HG02759 (cell line): ENCODE measurements around the gene ZBTB46.
"Not testable (repeated sequence)": the region's sequence is repeated elsewhere in the genome, so short reads cannot be mapped to it uniquely, and the experiment has no call there.

ENCODE experiments used
- ATAC-seq: cut with Tn5 transposase; IDR thresholded peaks from one replicate; pipeline ENCODE4 v1.9.1; 2021; ENCODE audit warnings: mild to moderate bottlenecking, moderate library complexity; ENCODE audit not compliant: unreplicated experiment

Gene ZBTB46, protein sequence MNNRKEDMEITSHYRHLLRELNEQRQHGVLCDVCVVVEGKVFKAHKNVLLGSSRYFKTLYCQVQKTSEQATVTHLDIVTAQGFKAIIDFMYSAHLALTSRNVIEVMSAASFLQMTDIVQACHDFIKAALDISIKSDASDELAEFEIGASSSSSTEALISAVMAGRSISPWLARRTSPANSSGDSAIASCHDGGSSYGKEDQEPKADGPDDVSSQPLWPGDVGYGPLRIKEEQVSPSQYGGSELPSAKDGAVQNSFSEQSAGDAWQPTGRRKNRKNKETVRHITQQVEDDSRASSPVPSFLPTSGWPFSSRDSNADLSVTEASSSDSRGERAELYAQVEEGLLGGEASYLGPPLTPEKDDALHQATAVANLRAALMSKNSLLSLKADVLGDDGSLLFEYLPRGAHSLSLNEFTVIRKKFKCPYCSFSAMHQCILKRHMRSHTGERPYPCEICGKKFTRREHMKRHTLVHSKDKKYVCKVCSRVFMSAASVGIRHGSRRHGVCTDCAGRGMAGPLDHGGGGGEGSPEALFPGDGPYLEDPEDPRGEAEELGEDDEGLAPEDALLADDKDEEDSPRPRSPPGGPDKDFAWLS

DNA sequence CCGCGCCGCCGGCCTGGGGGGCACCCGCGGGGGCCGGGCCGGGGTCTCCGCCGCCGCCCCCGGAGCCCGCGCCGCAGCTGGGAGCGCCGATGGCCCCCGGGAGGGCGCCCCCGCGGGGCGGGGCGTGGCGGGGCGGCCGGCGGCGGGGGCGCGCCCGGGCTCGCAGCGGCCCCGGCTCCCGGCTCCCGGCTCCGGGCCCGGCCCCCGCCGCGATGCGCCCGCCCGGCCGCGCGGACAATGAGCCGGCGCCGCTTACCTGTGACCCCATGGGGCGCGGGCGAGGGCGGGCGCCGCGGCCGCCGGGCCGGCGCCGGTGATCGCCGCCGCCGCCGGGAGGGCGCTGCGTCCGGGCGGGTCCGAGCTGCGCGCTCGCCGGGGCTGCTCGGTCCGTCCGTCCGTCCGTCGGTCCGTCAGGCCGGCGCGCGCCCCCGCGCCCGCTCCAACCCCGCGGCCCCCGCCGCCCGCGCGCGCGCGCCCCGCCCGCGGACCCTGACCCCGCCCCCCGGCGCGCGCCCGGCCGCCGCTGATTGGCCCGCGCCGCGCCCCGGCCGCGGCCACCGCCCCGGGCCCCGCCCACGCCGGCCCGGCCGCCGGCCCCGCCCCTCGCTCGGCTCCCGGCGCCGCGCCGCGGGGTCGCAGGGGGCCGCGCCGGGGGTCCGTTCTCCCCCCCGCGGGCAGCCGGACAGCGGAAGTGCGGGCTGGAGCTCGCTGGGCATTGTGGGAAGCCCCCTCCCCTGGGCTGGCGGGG lies at the start of gene ZBTB46:
TSS of gene ZBTB46 (minus strand) at position 424 of the 748 bp plus-strand sequence. CDS start 40,507 bp downstream, outside the sequence.
- ATAC-seq, result peak; percentile 69

DNA sequence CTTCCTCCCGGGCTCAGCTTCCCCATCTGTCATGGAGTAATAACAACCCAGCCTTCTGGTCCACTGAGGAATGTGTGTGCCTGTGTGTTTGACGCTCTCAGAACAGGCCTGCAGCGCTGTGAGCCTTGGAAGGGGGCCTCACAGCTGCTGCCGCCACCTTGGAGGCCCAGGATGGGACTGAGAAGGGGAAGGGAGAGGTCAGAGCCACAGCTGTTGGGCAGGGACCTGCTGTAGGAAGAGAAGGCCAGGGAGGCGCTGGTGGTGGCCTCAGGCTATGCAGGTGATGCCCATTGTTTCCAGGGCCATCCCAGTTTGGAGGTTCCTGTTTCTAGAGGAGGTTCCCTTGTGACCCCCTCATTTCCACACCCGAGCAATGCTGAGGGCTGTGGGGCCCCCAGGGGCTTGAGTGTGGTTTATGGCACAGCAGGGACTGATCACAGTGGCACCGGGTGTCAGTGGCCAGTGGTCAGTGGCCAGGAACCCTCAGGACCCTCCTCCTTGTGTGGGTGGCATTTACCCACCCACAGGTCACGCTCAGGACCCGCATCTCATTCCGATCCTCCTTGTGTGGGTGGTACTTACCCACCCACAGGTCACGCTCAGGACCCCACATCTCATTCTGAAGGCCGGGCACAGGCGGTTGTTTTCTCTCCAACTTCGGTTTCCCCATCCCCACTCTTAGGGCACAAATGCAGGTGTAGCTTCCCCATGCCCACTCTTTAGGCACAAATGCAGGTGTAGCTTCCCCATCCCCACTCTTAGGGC lies 48.0 kb upstream of the ZBTB46 start:
- ATAC-seq, result no peak

DNA sequence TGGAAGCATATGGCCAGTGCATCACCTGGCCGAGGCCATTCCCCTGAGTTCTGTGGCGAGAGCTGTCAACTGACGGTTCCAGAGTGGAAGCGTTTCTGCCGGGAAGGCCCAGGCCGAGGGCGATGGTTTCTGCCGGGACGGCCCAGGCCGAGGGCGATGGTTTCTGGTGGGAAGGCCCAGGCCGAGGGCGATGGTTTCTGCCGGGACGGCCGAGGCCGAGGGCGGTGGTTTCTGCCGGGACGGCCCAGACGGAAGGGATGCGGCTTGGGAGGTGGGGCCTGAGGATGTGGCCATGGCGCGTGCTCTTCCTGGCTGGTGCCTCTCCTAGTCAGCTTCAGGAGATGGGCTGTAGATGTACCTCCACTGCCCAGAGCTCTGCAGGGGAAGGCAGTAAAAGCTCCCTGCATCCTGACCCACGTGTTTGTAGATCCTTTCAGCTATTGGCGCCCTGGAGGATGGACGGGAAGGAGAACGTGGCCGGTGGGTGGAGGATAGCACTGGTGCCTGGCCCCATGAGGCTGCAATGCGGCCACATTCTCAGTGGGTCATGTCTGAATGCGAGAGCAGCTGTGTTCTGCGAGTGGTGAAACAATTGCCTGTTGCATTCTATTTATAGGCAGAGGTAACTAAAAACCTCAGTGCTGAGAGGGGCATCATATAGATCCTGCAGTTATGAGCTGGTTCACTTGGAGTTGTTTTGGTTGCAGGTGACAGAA lies 46.8 kb upstream of the ZBTB46 start:
- no peak for ATAC-seq

DNA sequence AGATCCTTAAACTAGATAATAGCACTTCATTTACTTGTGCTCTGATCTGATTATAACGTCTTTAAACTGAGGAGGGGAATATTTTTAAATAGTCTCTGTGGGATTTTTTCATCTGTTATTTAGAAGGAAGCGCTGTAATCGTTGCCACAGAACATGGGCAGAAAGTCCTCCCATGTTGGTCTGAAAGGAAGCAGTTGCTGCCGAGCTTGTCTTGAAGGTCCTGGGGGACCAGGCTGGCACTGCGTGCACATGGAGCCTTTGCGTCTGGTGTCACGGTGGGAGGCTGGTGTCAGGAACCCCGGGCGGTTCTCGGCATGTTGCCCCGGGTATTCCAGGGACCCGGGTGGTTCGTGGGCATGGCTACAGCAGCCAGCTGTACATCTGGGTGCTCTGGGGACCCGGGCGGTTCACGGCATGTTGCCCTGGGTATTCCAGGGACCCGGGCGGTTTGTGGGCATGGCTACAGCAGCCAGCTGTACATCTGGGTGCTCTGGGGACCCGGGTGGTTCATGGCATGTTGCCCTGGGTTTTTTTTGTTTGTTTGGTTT lies 45.5 kb upstream of the ZBTB46 start:
- ATAC-seq, result no peak

DNA sequence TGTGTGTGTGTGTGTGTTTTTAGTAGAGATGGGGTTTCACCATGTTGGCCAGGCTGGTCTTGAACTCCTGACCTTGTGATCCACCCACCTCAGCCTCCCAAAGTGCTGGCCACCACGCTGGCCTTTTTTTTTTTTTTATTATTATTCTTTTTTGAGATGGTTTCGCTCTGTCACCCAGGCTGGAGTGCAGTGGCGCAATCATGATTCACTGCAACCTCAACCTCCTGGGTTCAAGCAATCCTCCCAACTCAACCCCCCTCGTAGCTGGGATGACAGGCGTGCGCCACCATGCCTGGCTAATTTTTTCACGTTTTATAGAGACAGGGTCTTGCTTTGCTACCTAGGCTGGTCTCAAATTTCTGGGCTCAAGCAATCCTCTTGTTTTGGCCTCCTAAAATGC lies 43.2 kb upstream of the ZBTB46 start:
- not testable (repeated sequence) for ATAC-seq

DNA sequence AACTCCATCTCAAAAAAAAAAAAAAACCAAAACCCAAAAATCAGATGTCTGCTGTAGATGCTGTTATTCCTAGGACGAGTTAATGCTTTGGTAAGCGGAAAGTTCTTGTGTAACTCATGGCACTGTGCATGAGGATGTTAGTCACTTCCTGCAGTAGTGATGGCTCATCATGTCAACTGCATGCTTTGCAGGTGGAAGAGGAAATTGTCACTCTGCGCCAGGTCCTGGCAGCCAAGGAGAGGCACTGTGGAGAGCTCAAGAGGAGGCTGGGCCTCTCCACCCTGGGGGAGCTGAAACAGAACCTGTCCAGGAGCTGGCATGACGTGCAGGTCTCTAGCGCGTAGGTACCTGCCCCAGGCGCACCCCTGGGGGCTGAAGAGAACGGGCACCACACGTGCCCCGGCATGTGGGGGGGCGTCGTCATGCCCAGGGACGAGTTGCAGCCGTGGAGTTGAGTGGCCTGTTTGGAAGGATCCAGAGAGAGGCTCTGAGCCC lies 42.5 kb upstream of the ZBTB46 start:
- ATAC-seq, result no peak

DNA sequence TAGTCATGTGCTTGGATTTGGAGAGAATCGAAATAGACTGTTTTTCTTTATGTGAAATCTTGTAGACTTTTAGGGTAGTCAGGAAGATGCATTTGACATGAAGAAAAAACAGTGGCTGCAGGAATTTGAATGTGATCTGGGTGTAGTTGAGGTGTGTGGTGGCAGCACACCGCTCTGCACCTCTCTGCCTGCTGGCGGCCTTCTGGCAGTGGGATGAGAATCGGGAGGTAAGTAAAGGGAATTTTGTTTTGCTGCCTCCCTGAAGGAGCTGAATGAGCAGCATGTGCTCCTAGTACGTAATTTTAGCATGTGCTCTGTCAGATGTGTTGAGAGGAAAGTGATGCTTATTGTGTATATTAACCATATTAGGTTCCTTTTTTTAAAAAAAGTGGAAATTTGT lies 37.2 kb upstream of the ZBTB46 start:
- no peak for ATAC-seq

DNA sequence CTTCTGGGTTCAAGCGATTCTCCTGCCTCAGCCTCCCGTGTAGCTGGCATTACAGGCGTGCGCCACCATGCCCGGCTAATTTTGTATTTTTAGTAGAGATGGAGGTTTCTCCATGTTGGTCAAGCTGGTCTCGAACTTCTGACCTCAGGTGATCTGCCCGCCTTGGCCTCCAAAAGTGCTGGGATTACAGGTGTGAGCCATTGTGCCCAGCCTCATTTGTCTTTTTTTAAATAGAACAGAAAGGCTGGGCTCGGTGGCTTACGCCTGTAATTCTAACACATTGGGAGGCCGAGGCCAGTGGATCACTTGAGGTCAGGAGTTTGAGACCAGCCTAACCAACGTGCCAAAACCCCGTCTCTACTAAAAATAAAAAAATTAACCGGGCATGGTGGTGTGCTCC lies 36.0 kb upstream of the ZBTB46 start:
- not testable (repeated sequence) for ATAC-seq

DNA sequence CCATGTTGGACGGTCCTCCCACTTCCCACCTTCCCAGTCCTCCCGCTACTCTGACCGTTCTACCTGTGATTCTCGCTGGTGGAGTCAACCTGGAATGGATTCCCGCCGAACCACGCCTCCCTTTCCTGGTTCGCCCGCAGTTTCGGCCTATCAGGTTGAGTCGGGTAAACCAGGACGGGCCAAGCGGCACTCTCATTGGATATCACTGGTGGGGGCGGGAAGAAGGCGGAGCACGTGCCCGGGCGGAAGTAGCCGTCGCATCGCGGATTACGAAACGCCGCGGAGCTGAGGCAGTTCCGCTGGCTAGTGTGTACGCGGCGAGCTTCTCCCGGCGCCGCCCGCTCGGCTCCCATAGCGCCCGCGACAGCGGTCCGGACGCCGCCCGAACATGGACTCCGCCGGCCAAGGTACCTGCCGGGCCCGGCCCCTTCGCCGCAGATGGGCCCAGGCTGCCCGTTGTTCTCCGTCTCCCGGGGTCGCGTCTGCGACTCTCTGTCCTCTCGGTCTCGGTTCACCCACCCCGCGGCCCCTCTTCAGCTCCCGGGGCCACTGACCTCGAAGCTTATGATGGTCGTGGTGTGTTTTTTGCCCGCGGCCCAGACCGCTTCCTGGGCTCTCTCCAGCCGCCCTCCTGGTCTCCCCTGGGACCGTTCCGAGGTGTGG lies 34.0 kb upstream of the ZBTB46 start, which contains the start of gene TPD52L2:
TSS of gene TPD52L2 (plus strand) at position 293 of the 663 bp plus-strand sequence. CDS start at position 389, 96 bp downstream.
- peak; percentile 78 for ATAC-seq

DNA sequence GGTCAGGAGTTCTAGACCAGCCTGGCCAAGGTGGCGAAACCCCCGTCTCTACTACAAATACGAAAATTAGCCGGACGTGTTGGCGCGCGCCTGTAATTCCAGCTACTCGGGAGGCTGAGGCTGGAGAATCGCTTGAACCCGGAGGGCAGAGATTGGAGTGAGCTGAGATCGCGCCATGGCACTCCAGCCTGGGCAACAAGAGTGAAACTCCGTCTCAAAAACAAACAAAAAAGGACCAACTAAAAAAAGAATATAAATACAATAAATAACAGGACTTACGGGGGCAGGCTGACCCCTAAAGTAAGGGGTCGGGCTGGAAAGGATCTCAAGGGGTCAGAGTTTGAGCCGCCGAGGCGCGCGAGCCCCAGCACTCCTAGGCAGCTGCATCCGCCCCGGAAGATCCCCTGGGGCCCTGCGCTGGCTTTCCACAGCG lies 33.5 kb upstream of the ZBTB46 start:
- ATAC-seq, result no peak

DNA sequence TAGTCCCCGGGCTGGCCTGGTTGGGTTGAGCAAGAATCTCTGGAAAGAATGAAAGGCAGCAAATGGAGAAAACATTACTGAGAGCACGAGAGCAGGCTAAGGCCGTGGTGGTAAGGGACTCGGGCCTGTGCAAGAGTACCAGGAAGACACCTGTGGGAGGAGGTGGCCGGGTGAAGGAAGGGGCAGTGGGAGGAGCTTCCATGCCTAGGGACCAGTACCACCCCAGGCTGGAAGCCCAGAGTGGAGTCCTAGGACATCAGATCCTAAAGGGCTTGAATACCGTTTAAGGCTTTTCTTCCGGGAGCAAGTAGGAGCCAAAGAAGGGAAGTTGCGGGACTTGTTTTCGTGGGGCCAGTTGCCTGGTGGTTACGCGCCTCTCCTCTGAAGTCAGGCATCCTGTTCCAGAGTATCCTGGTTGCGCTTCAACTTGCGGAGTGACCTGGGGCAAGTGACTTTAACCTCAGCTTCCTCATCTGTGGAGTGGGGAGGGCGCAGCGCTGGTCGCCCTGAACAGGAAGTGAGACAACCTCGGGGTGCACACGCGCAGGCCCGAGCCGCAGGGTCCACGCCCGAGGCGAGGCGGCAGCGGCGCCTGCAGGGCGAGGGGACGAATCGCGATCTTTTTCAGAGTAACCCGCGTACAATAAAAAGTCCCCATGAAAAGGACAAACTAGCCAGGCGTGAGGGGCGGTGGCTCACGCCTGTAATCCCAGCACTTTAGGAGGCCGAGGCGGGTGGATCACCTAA lies 32.9 kb upstream of the ZBTB46 start:
- ATAC-seq, result peak; percentile 64

DNA sequence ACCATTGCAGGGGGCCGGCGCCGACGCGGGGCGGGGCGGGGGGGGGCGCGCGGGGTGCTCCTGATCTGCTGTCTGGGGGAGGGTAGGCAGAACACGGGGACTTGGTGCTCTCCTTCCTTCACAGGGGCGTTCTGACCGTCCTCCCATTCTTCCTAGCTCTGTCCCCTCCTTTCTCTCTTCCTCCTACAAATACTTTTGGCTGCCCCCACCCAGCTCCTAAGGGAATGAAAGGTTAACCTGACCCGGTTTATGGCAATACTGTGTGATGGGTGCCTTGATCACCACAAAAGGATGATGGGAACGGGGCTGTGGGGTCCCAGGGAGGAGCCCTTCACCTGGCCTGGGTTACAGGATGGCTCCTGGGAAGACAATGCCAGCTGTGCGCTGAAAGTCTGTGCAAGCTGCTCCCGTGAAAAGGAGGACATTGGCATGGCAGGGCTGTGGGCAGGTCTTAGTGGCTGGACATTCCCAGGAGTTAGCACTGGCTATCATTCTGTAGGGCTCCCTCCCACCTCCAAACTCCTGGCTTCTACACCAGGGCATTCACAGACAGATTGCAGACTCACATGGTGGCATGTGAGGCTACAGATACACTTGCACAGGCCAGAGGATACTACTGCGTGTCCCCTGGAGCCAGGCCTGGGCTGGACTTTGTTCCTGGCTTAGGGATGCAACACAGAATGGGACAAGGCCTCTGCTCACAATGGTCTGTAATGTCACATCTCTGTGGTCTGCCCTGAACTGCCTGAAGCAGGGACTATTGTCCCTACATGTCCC lies 32.1 kb upstream of the ZBTB46 start:
- ATAC-seq, result no peak

DNA sequence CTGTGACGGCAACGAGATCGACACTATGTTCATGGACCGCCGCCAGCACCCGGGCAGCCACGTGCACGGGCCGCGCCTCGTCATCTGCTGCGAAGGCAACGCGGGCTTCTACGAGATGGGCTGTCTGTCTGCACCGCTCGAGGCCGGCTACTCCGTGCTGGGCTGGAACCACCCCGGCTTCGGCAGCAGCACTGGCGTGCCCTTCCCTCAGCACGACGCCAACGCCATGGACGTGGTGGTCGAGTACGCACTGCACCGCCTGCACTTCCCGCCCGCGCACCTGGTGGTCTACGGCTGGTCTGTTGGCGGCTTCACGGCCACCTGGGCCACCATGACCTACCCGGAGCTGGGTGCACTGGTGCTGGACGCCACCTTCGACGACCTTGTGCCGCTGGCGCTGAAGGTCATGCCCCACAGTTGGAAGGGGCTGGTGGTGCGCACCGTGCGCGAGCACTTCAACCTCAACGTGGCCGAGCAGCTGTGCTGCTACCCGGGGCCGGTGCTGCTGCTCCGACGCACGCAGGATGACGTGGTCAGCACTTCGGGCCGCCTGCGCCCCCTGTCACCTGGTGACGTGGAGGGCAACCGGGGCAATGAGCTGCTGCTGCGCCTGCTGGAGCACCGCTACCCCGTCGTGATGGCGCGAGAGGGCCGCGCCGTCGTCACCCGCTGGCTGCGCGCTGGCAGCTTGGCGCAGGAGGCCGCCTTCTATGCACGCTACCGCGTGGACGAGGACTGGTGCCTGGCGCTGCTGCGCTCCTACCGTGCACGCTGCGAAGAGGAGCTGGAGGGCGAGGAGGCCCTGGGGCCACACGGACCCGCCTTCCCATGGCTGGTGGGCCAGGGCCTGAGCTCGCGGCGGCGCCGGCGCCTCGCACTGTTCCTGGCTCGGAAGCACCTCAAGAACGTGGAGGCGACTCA lies 31.2 kb upstream of the ZBTB46 start:
- ATAC-seq, result no peak

DNA sequence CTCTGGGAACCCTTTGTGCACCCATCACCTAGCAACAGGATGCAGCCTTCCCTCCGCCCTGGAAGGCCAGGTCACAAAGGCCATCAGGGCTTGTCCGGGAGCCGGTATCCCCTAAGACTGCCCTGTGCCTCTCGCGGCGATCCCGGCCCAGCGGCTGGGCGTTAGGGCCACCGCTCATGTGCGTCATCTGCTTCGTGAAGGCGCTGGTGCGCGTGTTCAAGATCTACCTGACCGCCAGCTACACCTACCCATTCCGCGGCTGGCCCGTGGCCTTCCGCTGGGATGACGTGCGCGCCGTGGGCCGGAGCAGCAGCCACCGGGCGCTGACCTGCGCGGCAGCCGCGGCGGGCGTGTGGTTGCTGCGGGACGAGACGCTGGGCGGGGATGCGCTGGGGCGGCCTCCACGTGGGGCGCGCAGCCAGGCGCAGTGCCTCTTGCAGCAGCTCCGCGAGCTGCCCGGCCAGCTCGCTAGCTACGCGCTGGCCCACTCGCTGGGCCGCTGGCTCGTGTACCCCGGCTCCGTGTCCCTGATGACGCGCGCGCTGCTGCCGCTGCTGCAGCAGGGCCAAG lies 30.4 kb upstream of the ZBTB46 start, which contains the start of gene ABHD16B:
TSS of gene ABHD16B (plus strand) at position 134 of the 570 bp plus-strand sequence. CDS start at position 177, 43 bp downstream.
- ATAC-seq, result no peak

DNA sequence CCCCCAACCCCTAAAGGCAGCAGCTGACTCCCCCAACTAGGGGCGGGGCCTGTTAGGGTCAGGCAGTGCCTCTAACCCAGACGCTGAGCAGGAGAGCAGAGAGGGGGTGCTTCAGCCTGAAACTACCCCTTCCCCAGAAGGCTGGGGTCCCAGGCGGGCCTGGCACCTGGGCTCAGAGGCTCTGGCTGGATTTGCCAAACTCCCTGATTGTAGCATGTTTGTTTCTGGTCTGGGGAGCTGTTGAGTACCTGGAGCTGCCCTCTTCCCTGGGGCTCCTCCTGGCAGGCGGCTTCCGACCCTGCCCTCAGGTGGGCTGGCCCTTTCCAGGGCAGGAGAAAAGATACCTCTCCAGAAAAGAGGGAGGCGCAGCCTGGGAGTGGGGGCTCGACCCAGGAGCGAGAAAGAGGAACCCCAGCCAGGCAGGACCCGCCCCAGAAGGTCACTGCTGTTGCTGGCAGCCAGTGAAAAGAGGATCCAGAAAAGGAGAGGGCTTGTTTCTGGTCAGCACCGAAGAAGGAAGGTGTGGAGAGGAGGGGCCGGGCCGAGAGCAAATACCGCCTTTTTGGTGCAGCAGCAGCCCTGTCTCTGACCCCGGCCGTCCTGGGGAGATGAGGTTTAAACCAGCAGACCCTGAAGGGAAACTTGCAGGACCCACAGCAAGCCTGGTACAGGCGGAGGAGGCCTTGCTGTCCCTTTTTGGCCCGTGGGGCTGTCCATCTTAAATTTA lies 29.4 kb upstream of the ZBTB46 start:
- ATAC-seq, result no peak
